Ishikawa (cell line): ENCODE results near the gene LRFN5.

ENCODE experiments used
- CEBPB ChIP-seq: IDR thresholded peaks from 2 replicates; pipeline ENCODE4 v1.6.1; 2012
- CREB1 ChIP-seq: IDR thresholded peaks from 2 replicates; pipeline ENCODE4 v1.6.1; 2012; ENCODE audit warnings: low read depth
- EGR1 ChIP-seq: IDR thresholded peaks from 2 replicates; pipeline ENCODE4 v1.6.1; 2012
- EP300 ChIP-seq: IDR thresholded peaks from 2 replicates; pipeline ENCODE4 v1.6.1; 2012; ENCODE audit warnings: borderline replicate concordance
- FOXM1 ChIP-seq: IDR thresholded peaks from 2 replicates; pipeline ENCODE4 v1.6.1; 2012; ENCODE audit warnings: low read depth, borderline replicate concordance
- MAX ChIP-seq: IDR thresholded peaks from 2 replicates; pipeline ENCODE4 v1.6.1; 2012
- NFIC ChIP-seq: IDR thresholded peaks from 2 replicates; pipeline ENCODE4 v1.6.1; 2012
- RAD21 ChIP-seq: IDR thresholded peaks from 2 replicates; pipeline ENCODE4 v1.6.1; 2012; ENCODE audit warnings: low read depth
- TAF1 ChIP-seq: IDR thresholded peaks from 2 replicates; pipeline ENCODE4 v1.6.1; 2012; ENCODE audit warnings: low read depth, mild to moderate bottlenecking
- TCF12 ChIP-seq: IDR thresholded peaks from 2 replicates; pipeline ENCODE4 v1.6.1; 2012; ENCODE audit warnings: low read depth
- TEAD4 ChIP-seq: IDR thresholded peaks from 2 replicates; pipeline ENCODE4 v1.6.1; 2012
- USF1 ChIP-seq: IDR thresholded peaks from 2 replicates; pipeline ENCODE4 v1.6.1; 2012
- YY1 ChIP-seq: IDR thresholded peaks from 2 replicates; pipeline ENCODE4 v1.6.1; 2012; ENCODE audit warnings: low read depth
- ZBTB7A ChIP-seq: IDR thresholded peaks from 2 replicates; pipeline ENCODE4 v1.6.1; 2012; ENCODE audit warnings: low read depth
- TF ChIP-seq, protein P1 (sequence below): IDR thresholded peaks from 2 replicates; pipeline ENCODE4 v1.6.1; 2012; ENCODE audit warnings: low read depth, mild to moderate bottlenecking

LRFN5 gene

GRCh38 chr14:41636492-41637392 lies 30.1 kb downstream of the LRFN5 start:
- TF ChIP-seq MAX = no peak
- no peak for TF ChIP-seq EP300
- no peak for TF ChIP-seq YY1
- no peak for TF ChIP-seq TAF1
- no peak for TF ChIP-seq EGR1
- TF ChIP-seq, protein P1, sequence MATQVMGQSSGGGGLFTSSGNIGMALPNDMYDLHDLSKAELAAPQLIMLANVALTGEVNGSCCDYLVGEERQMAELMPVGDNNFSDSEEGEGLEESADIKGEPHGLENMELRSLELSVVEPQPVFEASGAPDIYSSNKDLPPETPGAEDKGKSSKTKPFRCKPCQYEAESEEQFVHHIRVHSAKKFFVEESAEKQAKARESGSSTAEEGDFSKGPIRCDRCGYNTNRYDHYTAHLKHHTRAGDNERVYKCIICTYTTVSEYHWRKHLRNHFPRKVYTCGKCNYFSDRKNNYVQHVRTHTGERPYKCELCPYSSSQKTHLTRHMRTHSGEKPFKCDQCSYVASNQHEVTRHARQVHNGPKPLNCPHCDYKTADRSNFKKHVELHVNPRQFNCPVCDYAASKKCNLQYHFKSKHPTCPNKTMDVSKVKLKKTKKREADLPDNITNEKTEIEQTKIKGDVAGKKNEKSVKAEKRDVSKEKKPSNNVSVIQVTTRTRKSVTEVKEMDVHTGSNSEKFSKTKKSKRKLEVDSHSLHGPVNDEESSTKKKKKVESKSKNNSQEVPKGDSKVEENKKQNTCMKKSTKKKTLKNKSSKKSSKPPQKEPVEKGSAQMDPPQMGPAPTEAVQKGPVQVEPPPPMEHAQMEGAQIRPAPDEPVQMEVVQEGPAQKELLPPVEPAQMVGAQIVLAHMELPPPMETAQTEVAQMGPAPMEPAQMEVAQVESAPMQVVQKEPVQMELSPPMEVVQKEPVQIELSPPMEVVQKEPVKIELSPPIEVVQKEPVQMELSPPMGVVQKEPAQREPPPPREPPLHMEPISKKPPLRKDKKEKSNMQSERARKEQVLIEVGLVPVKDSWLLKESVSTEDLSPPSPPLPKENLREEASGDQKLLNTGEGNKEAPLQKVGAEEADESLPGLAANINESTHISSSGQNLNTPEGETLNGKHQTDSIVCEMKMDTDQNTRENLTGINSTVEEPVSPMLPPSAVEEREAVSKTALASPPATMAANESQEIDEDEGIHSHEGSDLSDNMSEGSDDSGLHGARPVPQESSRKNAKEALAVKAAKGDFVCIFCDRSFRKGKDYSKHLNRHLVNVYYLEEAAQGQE = no peak
- no peak for TF ChIP-seq TCF12
- TF ChIP-seq NFIC = no peak
- no peak for TF ChIP-seq USF1
- TF ChIP-seq CEBPB = no peak
- TF ChIP-seq RAD21 = no peak
- no peak for TF ChIP-seq TEAD4
- no peak for TF ChIP-seq CREB1
- no peak for TF ChIP-seq FOXM1
- no peak for TF ChIP-seq ZBTB7A

- TF ChIP-seq YY1 (no peak), USF1 (no peak), FOXM1 (no peak), RAD21 (no peak), ZBTB7A (no peak), EGR1 (no peak), NFIC (no peak), CREB1 (no peak), TCF12 (no peak), CEBPB (no peak), EP300 (no peak), MAX (no peak), TEAD4 (no peak)
- TF ChIP-seq, protein P1 = no peak
These were observed 35.0 kb downstream of the LRFN5 start for GRCh38 chr14:41641690-41642089.

GRCh38 chr14:41642367-41642766 lies 35.7 kb downstream of the LRFN5 start:
- no peak for TF ChIP-seq ZBTB7A
- TF ChIP-seq NFIC = no peak
- no peak for TF ChIP-seq EGR1
- TF ChIP-seq MAX = no peak
- no peak for TF ChIP-seq USF1
- TF ChIP-seq, protein P1 = no peak
- no peak for TF ChIP-seq YY1

DNA sequence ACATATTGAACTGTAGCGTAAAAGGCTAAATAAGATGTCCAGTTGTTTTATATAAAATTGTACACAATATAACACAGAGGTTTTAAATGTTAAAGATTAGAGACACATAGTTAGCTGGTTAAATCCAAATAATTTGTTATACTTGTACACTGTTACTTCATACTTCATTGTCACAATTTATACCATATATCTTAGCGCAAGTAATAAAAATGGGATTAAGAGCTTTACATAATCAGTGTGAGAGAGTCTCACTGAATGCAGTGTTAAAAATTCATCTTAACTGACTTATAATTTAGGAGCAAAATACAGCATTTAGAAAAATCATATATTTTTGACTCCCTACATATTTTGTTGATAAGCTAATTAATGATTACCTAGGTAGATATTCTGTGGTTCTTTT lies 36.1 kb downstream of the LRFN5 start:
- no peak for TF ChIP-seq CREB1
- TF ChIP-seq TAF1 = no peak
- TF ChIP-seq FOXM1 = no peak
- no peak for TF ChIP-seq EP300
- TF ChIP-seq CEBPB = no peak
- no peak for TF ChIP-seq YY1
